Measurements from ENCODE around the gene HOMER2.
"Not testable (repeated sequence)": the region's sequence is repeated elsewhere in the genome, so short reads cannot be mapped to it uniquely, and the experiment has no call there.

Gene HOMER2

GRCh38 chr15:82964890-82965289 is 12.4 kb upstream of the HOMER2 start:
- no peak for DNase-seq (ENCODE audit: low spot score)

GRCh38 chr15:82963471-82964341 is 11.2 kb upstream of the HOMER2 start:
- no peak for DNase-seq (ENCODE audit: low spot score)

GRCh38 chr15:82960766-82961165 is 8.2 kb upstream of the HOMER2 start:
- no peak for DNase-seq (ENCODE audit: low spot score)

DNA sequence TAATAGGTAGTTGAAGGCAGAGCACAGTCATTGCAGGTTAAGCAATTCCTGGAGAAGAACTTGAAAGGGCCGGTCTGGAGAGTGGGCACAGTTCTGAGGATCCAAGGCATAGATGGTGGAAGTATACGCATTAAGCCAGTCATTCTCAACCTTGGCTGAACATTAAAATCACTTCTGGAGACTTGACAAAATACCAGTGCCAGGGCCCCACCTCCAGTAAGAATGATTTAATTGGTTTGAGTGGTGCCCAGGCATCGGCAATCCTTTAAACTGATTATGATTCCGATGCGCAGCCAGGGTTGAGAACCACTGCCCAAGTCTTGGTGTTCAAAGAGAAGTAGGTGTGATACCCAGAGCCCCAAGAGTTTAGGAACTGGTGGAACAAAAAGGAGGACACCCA is 6.9 kb upstream of the HOMER2 start:
- no peak for DNase-seq (ENCODE audit: low spot score)

DNA sequence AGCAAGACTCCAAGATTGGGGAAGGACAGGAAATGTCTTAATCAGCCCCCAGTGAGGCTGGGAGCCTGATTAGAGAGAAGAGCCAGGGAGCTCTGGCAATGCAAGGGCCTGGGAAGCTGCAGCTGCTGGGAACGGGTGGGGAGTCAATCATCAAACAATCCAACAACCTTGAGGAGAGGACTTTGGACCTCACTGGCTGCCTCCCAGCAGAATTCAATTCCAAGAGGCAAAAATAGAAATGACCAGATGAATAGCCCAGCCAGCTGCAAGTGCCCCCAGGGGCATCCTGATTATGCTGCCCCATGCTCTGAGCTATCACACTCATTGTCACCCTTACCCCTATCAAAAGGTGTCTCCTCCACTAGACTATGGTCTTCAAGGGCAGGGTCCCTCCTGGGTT is 6.1 kb upstream of the HOMER2 start:
- no peak for DNase-seq (ENCODE audit: low spot score)

DNA sequence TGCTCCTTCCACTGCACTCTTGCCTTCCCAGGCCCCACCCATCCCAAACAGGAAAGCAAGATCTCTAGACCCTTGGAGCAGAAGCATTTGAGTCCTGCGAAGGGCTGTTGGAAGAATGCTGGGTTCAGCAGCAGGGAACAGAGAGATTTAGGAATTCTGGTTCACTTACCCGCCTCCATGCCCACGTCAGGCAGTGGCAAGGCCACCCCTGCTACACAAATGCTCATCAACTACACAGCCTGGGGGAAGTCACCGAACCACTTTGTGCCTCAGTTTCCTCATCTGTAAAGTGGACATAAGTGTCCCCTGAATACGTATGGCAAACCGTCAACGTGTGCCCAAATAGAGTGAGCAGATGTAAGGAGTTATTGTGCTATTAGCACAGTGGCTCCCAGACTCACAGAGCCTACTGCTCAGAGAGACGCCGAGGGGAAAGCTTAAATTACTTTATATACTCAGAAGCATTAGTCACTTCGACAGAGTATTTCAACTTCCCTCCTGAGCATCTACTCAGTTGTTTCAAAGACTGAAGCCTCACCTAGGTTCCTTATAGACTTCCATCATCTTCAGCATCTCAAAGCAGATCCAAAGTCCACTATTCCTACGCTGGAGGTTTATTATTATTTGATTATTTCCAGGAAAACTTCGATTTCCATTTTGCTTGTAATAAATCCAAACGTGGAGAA is 905 bp downstream of the HOMER2 start:
- no peak for DNase-seq (ENCODE audit: low spot score)

GRCh38 chr15:82950746-82951370 is 1.7 kb downstream of the HOMER2 start:
- DNase-seq (ENCODE audit: low spot score): no peak

GRCh38 chr15:82950295-82950694 is 2.2 kb downstream of the HOMER2 start:
- no peak for DNase-seq (ENCODE audit: low spot score)

- no peak for DNase-seq (ENCODE audit: low spot score)
Observed at GRCh38 chr15:82946155-82946701, 6.3 kb downstream of the HOMER2 start.

DNA sequence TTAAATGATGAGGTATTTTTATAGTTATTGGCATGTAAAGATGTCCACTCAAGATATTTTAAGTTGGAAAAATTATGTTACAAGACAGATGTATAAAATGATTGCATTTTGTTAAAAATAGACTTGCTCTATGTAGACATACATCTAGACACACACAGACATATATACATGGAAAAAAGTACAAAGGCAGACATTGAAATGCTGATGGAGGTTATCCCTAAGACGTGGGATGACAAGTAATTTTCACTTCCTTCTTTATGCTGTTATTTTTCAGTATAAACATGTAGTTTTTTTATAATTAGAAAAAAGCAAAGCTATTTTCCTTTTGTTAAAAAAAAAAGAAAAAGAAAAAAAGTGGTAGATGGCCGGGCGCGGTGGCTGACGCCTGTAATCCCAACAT is 7.2 kb downstream of the HOMER2 start:
- DNase-seq (ENCODE audit: low spot score): no peak

DNA sequence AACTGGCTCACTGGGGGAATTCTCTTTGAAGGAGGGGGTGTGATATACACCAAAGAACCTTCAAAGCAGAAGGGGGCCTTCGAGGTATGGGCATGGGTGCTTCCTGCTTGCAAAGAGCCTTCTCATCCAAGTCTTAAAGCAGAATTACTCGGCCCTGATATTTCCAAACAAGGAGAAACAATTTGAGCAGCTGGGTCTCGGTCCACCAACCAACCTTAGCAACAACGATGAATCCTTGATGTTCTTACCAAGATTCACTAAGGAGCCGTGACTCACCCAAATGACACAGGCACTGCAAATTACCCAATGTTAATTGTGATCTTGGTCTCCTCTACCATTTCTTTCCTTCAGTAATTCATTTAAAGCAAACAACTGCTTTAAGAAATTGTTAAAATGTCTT is 7.7 kb downstream of the HOMER2 start:
- no peak for DNase-seq (ENCODE audit: low spot score)

DNA sequence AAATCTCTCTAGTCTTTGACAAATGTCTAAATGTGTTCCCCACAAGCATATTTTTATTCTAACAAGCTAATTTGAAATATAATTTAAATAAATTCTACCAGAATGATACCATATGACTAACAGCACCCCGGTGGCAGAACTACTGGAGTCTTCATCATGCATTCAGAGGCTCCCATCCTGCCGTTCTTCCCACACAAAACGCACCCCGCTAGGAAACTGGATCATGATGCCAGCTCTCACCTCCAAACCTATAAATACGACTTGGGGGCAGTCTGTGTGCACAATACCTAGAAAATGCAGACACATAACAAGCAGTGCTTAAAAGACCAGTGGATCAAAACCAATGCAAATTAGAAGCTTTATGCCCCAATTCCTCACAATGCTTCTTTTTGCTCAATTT is 8.5 kb downstream of the HOMER2 start:
- no peak for DNase-seq (ENCODE audit: low spot score)

GRCh38 chr15:82943176-82943575 is 9.3 kb downstream of the HOMER2 start:
- DNase-seq (ENCODE audit: low spot score): no peak

GRCh38 chr15:82942691-82943090 is 9.8 kb downstream of the HOMER2 start:
- peak; percentile 58 for DNase-seq (ENCODE audit: low spot score)

GRCh38 chr15:82939678-82940077 is 12.8 kb downstream of the HOMER2 start:
- not testable (repeated sequence) for DNase-seq (ENCODE audit: low spot score)

DNA sequence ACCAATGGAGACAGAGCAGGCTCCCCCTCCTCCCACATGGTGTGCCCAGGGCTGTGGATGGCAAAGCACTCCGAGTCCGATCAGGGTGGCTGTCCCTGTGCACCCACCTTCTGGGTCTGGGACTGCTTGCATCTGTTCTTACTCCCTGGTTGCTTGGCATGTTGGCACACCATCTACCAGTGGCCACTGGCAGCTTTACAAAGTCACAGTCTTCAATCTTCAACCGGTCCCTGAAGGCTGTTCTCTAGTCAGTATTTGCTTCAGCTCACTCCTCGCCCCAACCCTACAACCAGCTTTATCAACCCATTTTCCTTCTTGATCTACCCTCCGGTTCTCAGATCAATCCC is 14.8 kb downstream of the HOMER2 start:
- DNase-seq (ENCODE audit: low spot score): no peak

DNA sequence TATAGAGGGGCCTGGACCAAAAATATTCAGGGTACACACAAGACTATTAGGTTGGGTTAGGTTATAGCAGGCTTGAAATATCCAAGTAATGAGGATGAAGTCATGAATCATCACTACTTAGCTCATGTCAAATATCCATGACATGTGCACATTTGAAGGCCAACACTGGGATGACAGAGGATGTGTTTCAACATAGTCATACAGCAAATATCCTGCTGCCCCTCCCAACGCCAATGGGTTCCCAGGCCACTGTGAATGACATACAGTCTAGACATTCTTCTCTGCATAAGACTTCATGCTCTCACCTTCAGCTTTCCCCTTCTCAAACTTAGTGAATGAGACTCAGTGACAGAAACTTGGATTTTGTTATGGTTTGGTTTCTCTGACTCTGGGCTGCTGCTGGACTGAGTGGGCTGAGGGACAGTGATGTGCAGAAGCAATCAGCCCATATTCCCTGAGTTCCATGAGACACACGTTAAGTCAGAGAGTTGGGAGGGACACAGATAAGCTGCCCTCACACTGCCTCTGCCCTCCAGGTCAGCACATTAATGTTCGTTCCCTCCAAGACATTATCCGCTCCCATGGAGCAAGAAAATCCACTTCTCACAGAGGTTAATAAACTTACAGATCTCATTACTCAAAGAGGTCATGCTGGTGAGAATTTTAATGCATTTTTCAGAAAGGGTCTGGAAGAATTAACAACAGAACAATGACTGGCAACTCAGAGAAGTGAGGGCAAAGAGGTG is 15.4 kb downstream of the HOMER2 start:
- no peak for DNase-seq (ENCODE audit: low spot score)

GRCh38 chr15:82935382-82935781 is 17.1 kb downstream of the HOMER2 start:
- no peak for DNase-seq (ENCODE audit: low spot score)

DNA sequence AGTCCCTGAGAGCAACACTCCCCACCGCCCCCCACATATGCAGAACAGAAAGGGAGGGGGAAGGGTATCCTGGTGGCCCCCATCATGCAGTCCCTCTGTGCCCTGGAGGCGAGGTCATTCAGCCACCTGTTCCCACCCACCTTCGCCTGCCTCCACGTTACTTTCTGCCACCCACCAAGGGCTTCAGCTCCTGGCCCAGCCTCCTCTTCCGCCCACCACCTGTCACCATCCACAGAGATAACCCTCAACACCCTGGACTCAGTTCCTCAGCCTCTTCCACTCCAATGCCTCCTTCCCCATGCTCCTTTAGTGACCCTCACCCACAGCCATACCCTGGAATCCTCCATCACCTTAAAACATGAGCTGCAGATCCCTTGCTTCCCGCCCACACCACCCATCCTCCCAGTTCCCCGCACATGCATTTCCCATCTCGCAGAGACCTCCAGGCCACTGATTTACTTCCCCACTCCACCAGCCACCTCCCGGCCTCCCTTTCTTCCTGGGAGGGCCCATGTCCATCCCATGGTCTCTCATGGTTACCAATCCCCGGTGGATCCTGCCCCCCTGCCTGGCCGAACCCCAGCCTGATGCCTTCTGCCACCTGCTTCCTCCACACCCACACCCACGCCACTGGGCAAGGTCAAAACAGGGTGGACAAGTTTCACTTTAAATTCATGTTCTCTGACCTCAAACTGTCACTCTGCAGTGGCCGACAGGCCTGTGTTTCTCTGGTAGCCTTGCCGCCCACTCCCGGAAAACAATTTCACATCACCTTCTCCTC is 18.2 kb downstream of the HOMER2 start:
- no peak for DNase-seq (ENCODE audit: low spot score)

GRCh38 chr15:82933576-82933975 is 18.9 kb downstream of the HOMER2 start:
- no peak for DNase-seq (ENCODE audit: low spot score)

GRCh38 chr15:82931221-82931620 is 21.3 kb downstream of the HOMER2 start:
- DNase-seq (ENCODE audit: low spot score): no peak

Data from iPS-NIHi11 (cell line).